ENCODE results near the gene PLA2G3. TPM values are rescaled to one million over a fixed set of nuclear protein-coding genes. Genes with fewer than 3 reads are reported as not detected.

The PLA2G3 gene
- polyA plus RNA-seq, 1 donor (not counting 4 experiments of a cell fraction or from before 2014, with no cell fraction given) = 0.38 TPM

DNA sequence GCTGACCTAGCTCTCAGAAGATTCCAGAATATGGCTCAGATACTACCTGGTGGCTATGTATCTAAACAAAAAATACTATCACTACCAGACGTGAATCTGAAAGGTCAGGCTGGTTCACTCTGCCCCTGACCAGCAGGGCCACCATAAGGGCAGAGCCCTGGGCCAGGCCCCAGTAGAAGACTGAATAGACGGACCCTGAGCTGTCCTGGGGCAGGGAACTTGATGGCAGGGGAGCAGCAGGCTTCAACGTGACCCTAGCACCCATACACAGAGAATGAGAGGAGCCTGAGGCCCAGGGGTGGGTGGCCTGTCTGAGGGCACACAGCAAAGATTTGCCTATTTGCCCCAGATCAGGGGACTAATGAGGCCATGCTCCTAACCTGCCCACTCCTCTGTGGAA, 13.0 kb upstream of the PLA2G3 start:
- Histone ChIP-seq H3K4me1 (ENCODE audit: control insufficient read depth, extremely low read depth, insufficient read depth, low read length) (peaks cover 10% of the 10 kb centered on the region), H3K27me3 (ENCODE audit: control insufficient read depth, extremely low read depth, insufficient read depth, low read length) (no peaks in the 10 kb centered on the region), H3K27ac (ENCODE audit: control insufficient read depth, insufficient read depth, low read length) (no peak overlapping the region), H3K9me3 (ENCODE audit: control insufficient read depth, low read depth, low read length) (no peaks in the 10 kb centered on the region), H3K9ac (ENCODE audit: control insufficient read depth, extremely low read depth, insufficient read depth, low read length) (no peak overlapping the region), H3K4me3 (ENCODE audit: control insufficient read depth in 2 of 3, extremely low read depth in 1 of 3, insufficient read depth in 2 of 3, low read depth in 1 of 3, low read length in 3 of 3) (no peak overlapping the region), H3K9me1 (ENCODE audit: control insufficient read depth, extremely low read depth, insufficient read depth, low read length) (no peaks in the 10 kb centered on the region), H3K4me2 (ENCODE audit: control insufficient read depth, extremely low read depth, insufficient read depth, low read depth, low read length) (no peak overlapping the region), H3K36me3 (ENCODE audit: control insufficient read depth in 2 of 2, extremely low read depth in 1 of 2, insufficient read depth in 2 of 2, low read length in 2 of 2) (no peaks in the 10 kb centered on the region), H3K79me2 (ENCODE audit: control insufficient read depth, insufficient read depth, low read length) (no peaks in the 10 kb centered on the region), H2AFZ (ENCODE audit: control insufficient read depth, low read length) (no peak overlapping the region), H4K20me1 (ENCODE audit: control insufficient read depth, extremely low read depth, insufficient read depth, low read length) (no peaks in the 10 kb centered on the region)
- no peak for DNase-seq (ENCODE audit: low read depth, low spot score)
- no peak for FAIRE-seq
- TF ChIP-seq CTCF (optimal IDR thresholded peaks at IDR 0.05 in 1 of 3, IDR thresholded peaks at IDR 0.05 in 1 of 3, conservative IDR thresholded peaks at IDR 0.05 in 1 of 3; ENCODE audit: extremely low read depth in 1 of 3, insufficient read depth in 2 of 3, low read length in 3 of 3) = no peak
- no peak for TF ChIP-seq EZH2 (IDR thresholded peaks at IDR 0.05; ENCODE audit: low read length)
- dilution Hi-C loops (cut with MboI; ENCODE audit: extremely low pct_ligation_motif_present, low sequenced_read_pairs) = no loop called here

GRCh38 chr22:31151872-31152271, 11.6 kb upstream of the PLA2G3 start:
- Histone ChIP-seq H3K4me2 (ENCODE audit: control insufficient read depth, extremely low read depth, insufficient read depth, low read depth, low read length) (no peak overlapping the region), H3K4me1 (ENCODE audit: control insufficient read depth, extremely low read depth, insufficient read depth, low read length) (peaks cover 10% of the 10 kb centered on the region), H3K9ac (ENCODE audit: control insufficient read depth, extremely low read depth, insufficient read depth, low read length) (no peak overlapping the region), H3K36me3 (ENCODE audit: control insufficient read depth in 2 of 2, extremely low read depth in 1 of 2, insufficient read depth in 2 of 2, low read length in 2 of 2) (no peaks in the 10 kb centered on the region), H2AFZ (ENCODE audit: control insufficient read depth, low read length) (no peak overlapping the region), H3K27ac (ENCODE audit: control insufficient read depth, insufficient read depth, low read length) (no peak overlapping the region), H3K9me3 (ENCODE audit: control insufficient read depth, low read depth, low read length) (no peaks in the 10 kb centered on the region), H3K4me3 (ENCODE audit: control insufficient read depth in 2 of 3, extremely low read depth in 1 of 3, insufficient read depth in 2 of 3, low read depth in 1 of 3, low read length in 3 of 3) (no peak overlapping the region), H3K79me2 (ENCODE audit: control insufficient read depth, insufficient read depth, low read length) (no peaks in the 10 kb centered on the region), H3K9me1 (ENCODE audit: control insufficient read depth, extremely low read depth, insufficient read depth, low read length) (no peaks in the 10 kb centered on the region), H3K27me3 (ENCODE audit: control insufficient read depth, extremely low read depth, insufficient read depth, low read length) (no peaks in the 10 kb centered on the region), H4K20me1 (ENCODE audit: control insufficient read depth, extremely low read depth, insufficient read depth, low read length) (no peaks in the 10 kb centered on the region)
- TF ChIP-seq CTCF (optimal IDR thresholded peaks at IDR 0.05 in 1 of 3, IDR thresholded peaks at IDR 0.05 in 1 of 3, conservative IDR thresholded peaks at IDR 0.05 in 1 of 3; ENCODE audit: extremely low read depth in 1 of 3, insufficient read depth in 2 of 3, low read length in 3 of 3) (no peak), EZH2 (IDR thresholded peaks at IDR 0.05; ENCODE audit: low read length) (no peak)
- dilution Hi-C loops (cut with MboI; ENCODE audit: extremely low pct_ligation_motif_present, low sequenced_read_pairs) = no loop called here
- DNase-seq (ENCODE audit: low read depth, low spot score) (no peak), FAIRE-seq (no peak)
